H9 (cell line): Measurements from ENCODE around the gene CAVIN4. TPM values are rescaled to one million over a fixed set of nuclear protein-coding genes. Genes with fewer than 3 reads are reported as not detected.

ENCODE experiments used
- DNase-seq: peaks from one replicate; pipeline ENCODE4 v3.0.0-alpha.2; 2017
- H2AFZ ChIP-seq: one replicate; pipeline ENCODE4 v1.6.1; 2013; ENCODE audit warnings: mild to moderate bottlenecking, low read length, control low read depth, moderate library complexity
- H2AK5ac ChIP-seq: 2 replicates; pipeline ENCODE4 v1.6.1; 2013; ENCODE audit warnings: low read length, control low read depth, mixed read lengths; ENCODE audit not compliant: insufficient read length
- H2BK120ac ChIP-seq: one replicate; pipeline ENCODE4 v1.6.1; 2013; ENCODE audit warnings: low read depth, mild to moderate bottlenecking, low read length, control low read depth, inconsistent platforms; ENCODE audit not compliant: poor library complexity, severe bottlenecking
- H2BK12ac ChIP-seq: 2 replicates; pipeline ENCODE4 v1.6.1; 2013; ENCODE audit warnings: low read length, control low read depth, mixed read lengths, low read depth; ENCODE audit not compliant: insufficient read length
- H2BK15ac ChIP-seq: 2 replicates; pipeline ENCODE4 v1.6.1; 2013; ENCODE audit warnings: low read depth, low read length, control low read depth
- H2BK20ac ChIP-seq: one replicate; pipeline ENCODE4 v1.6.1; 2013; ENCODE audit warnings: low read depth, mild to moderate bottlenecking, low read length, control low read depth, inconsistent platforms; ENCODE audit not compliant: poor library complexity, severe bottlenecking
- H2BK5ac ChIP-seq: 2 replicates; pipeline ENCODE4 v1.6.1; 2013; ENCODE audit warnings: low read length, control low read depth, mixed read lengths; ENCODE audit not compliant: insufficient read length
- H3K14ac ChIP-seq: 2 replicates; pipeline ENCODE4 v1.6.1; 2013; ENCODE audit warnings: low read length, control low read depth; ENCODE audit not compliant: insufficient read depth
- H3K18ac ChIP-seq: 2 replicates; pipeline ENCODE4 v1.6.1; 2013; ENCODE audit warnings: low read depth, mild to moderate bottlenecking, mixed read lengths, low read length, control low read depth; ENCODE audit not compliant: insufficient read length
- H3K23ac ChIP-seq: 2 replicates; pipeline ENCODE4 v1.6.1; 2013; ENCODE audit warnings: low read length, control low read depth, mixed read lengths, low read depth; ENCODE audit not compliant: insufficient read length
- H3K23me2 ChIP-seq: 2 replicates; pipeline ENCODE4 v1.6.1; 2013; ENCODE audit warnings: low read depth, mild to moderate bottlenecking, mixed read lengths, low read length, control low read depth; ENCODE audit not compliant: insufficient read length, poor library complexity, severe bottlenecking
- H3K27ac ChIP-seq: 2 replicates; pipeline ENCODE4 v1.5.1; 2013; ENCODE audit warnings: low read length, control low read depth, mixed read lengths, low read depth; ENCODE audit not compliant: insufficient read length
- H3K27me3 ChIP-seq: 2 replicates; pipeline ENCODE4 v1.6.1; 2013; ENCODE audit warnings: low read length, control low read depth, inconsistent platforms; ENCODE audit not compliant: insufficient read depth
- H3K4ac ChIP-seq: 2 replicates; pipeline ENCODE4 v1.6.1; 2013; ENCODE audit warnings: low read depth, mild to moderate bottlenecking, control low read depth, inconsistent platforms, low read length, moderate library complexity
- H3K4me1 ChIP-seq: 2 replicates; pipeline ENCODE4 v1.6.1; 2013; ENCODE audit warnings: low read length, control low read depth, inconsistent platforms; ENCODE audit not compliant: insufficient read depth
- H3K4me2 ChIP-seq: 2 replicates; pipeline ENCODE4 v1.6.1; 2013; ENCODE audit warnings: low read length, control low read depth, mixed read lengths; ENCODE audit not compliant: insufficient read length, insufficient read depth
- H3K56ac ChIP-seq: 2 replicates; pipeline ENCODE4 v1.6.1; 2013; ENCODE audit warnings: low read depth, mild to moderate bottlenecking, mixed read lengths, low read length, control low read depth; ENCODE audit not compliant: insufficient read length
- H3K79me1 ChIP-seq: 2 replicates; pipeline ENCODE4 v1.6.1; 2013; ENCODE audit warnings: low read depth, mild to moderate bottlenecking, moderate library complexity, low read length, control low read depth, inconsistent platforms; ENCODE audit not compliant: insufficient read depth, poor library complexity, severe bottlenecking
- H3K79me2 ChIP-seq: 2 replicates; pipeline ENCODE4 v1.6.1; 2013; ENCODE audit warnings: low read length, control low read depth, inconsistent platforms; ENCODE audit not compliant: insufficient read depth
- H3K9ac ChIP-seq: 2 replicates; pipeline ENCODE4 v1.6.1; 2013; ENCODE audit warnings: low read length, control low read depth, mixed read lengths; ENCODE audit not compliant: insufficient read length; ENCODE audit errors: extremely low read depth
- H3K9me3 ChIP-seq: one replicate; pipeline ENCODE4 v1.6.1; 2013; ENCODE audit warnings: low read depth, low read length, inconsistent platforms; ENCODE audit not compliant: control insufficient read depth
- H3T11ph ChIP-seq: one replicate; pipeline ENCODE4 v1.6.1; 2013; ENCODE audit warnings: mild to moderate bottlenecking, low read length, control low read depth, inconsistent platforms
- H4K20me1 ChIP-seq: one replicate; pipeline ENCODE4 v1.6.1; 2013; ENCODE audit not compliant: control insufficient read depth, insufficient read length, insufficient read depth
- H4K5ac ChIP-seq: 2 replicates; pipeline ENCODE4 v1.6.1; 2013; ENCODE audit warnings: low read depth, mild to moderate bottlenecking, mixed read lengths, low read length, control low read depth; ENCODE audit not compliant: insufficient read length
- H4K8ac ChIP-seq: replicated peaks from 2 replicates; pipeline ENCODE4 v1.6.1; 2013; ENCODE audit warnings: low read length, control low read depth, mixed read lengths, low read depth; ENCODE audit not compliant: insufficient read length
- H4K91ac ChIP-seq: 2 replicates; pipeline ENCODE4 v1.6.1; 2013; ENCODE audit warnings: low read depth, mild to moderate bottlenecking, moderate library complexity, mixed read lengths, low read length, control low read depth; ENCODE audit not compliant: insufficient read length
- H3K27ac Mint-ChIP-seq, 3 experiments: 2 replicates in 2 of 3; 3 replicates in 1 of 3; pipeline ENCODE4 v1.8.0; 2020 to 2021; ENCODE audit warnings: mixed read lengths in 3 of 3, mild to moderate bottlenecking in 1 of 3, moderate library complexity in 1 of 3
- H3K27me3 Mint-ChIP-seq: 2 replicates; pipeline ENCODE4 v1.8.0; 2021; ENCODE audit warnings: low read depth, mild to moderate bottlenecking, moderate library complexity, mixed read lengths
- H3K36me3 Mint-ChIP-seq, 3 experiments: 2 replicates in 2 of 3; 3 replicates in 1 of 3; pipeline ENCODE4 v1.8.0; 2020 to 2021; ENCODE audit warnings: low read depth in 3 of 3, mixed read lengths in 3 of 3; ENCODE audit not compliant: insufficient read depth in 1 of 3
- H3K4me1 Mint-ChIP-seq, 2 experiments: 2 replicates each; pipeline ENCODE4 v1.8.0; 2020; ENCODE audit warnings: mixed read lengths in 2 of 2
- H3K4me3 Mint-ChIP-seq, 2 experiments: 2 replicates in 1 of 2; 3 replicates in 1 of 2; pipeline ENCODE4 v1.8.0; 2020 to 2021; ENCODE audit warnings: mild to moderate bottlenecking in 2 of 2, mixed read lengths in 2 of 2, moderate library complexity in 1 of 2
- H3K9me3 Mint-ChIP-seq, 2 experiments: 2 replicates in 1 of 2; 3 replicates in 1 of 2; pipeline ENCODE4 v1.8.0; 2020; ENCODE audit warnings: mild to moderate bottlenecking in 2 of 2, mixed read lengths in 2 of 2, moderate library complexity in 1 of 2
- WGBS: extraction: QIAGEN DNeasy Blood & Tissue Kit; methylation state at CpG from one replicate; pipeline ENCODE4 v1.1.7; 2013; ENCODE audit warnings: missing lambda C conversion rate, low lambda C conversion rate, mixed read lengths; ENCODE audit not compliant: insufficient read length; ENCODE audit errors: extremely low coverage; 5-methylcytosine and 5-hydroxymethylcytosine counted together
- total RNA-seq: library from RNA; stranded (reverse); gene quantifications from 2 replicates; pipeline ENCODE4 v1.2.1, GENCODE V29; 2021
- TF ChIP-seq, protein P1 (sequence below): fragments of 200-600 bp; sonication (generic); conservative IDR thresholded peaks from 3 replicates; pipeline ENCODE4 v1.8.0; 2021; ENCODE audit warnings: antibody characterized with exemption, mild to moderate bottlenecking

CAVIN4 gene
- total RNA-seq, 1 experiment from 2014 or later: 7.3 TPM

- Histone ChIP-seq H3K23ac (no peak overlapping the region), H2AFZ (no peak overlapping the region), H3K79me2 (no peaks in the 10 kb centered on the region), H4K91ac (no peak overlapping the region), H3K9me3 (no peaks in the 10 kb centered on the region), H4K8ac (no peak overlapping the region), H3K27ac (no peak overlapping the region), H2BK5ac (no peak overlapping the region), H2BK12ac (no peak overlapping the region), H3K4me2 (no peak overlapping the region), H2BK120ac (no peak overlapping the region), H2AK5ac (no peak overlapping the region), H3K23me2 (no peaks in the 10 kb centered on the region), H3K9ac (no peak overlapping the region), H4K5ac (no peak overlapping the region), H2BK15ac (no peak overlapping the region), H3K56ac (no peak overlapping the region), H3K4me1 (0 out of 2 replicates have a peak, but pooled peaks cover 2% of the 10 kb centered on the region), H3K27me3 (no peaks in the 10 kb centered on the region), H3K14ac (no peak overlapping the region), H4K20me1 (no peaks in the 10 kb centered on the region), H3K4ac (no peak overlapping the region), H2BK20ac (no peak overlapping the region), H3T11ph (no peak overlapping the region), H3K79me1 (no peaks in the 10 kb centered on the region), H3K18ac (no peak overlapping the region)
- no CpG with 5 or more reads among the region's 5 CpGs for WGBS
- H3K4me1 Mint-ChIP-seq: peaks cover 12% of the 10 kb centered on the region in 2 experiments
- H3K27ac Mint-ChIP-seq: peak overlapping the region in 1 of 3 experiments; percentile 13; a peak in 2 of 7 replicates
- no peaks in the 10 kb centered on the region; a peak in 1 of 5 replicates for H3K9me3 Mint-ChIP-seq
- H3K27me3 Mint-ChIP-seq: no peaks in the 10 kb centered on the region
- TF ChIP-seq, protein P1, sequence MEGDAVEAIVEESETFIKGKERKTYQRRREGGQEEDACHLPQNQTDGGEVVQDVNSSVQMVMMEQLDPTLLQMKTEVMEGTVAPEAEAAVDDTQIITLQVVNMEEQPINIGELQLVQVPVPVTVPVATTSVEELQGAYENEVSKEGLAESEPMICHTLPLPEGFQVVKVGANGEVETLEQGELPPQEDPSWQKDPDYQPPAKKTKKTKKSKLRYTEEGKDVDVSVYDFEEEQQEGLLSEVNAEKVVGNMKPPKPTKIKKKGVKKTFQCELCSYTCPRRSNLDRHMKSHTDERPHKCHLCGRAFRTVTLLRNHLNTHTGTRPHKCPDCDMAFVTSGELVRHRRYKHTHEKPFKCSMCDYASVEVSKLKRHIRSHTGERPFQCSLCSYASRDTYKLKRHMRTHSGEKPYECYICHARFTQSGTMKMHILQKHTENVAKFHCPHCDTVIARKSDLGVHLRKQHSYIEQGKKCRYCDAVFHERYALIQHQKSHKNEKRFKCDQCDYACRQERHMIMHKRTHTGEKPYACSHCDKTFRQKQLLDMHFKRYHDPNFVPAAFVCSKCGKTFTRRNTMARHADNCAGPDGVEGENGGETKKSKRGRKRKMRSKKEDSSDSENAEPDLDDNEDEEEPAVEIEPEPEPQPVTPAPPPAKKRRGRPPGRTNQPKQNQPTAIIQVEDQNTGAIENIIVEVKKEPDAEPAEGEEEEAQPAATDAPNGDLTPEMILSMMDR: no peak
- H3K4me3 Mint-ChIP-seq: no peak overlapping the region
- no peak for DNase-seq
- H3K36me3 Mint-ChIP-seq: peaks cover 1 to 12% (median 6%) of the 10 kb centered on the region in 3 experiments; a peak in 6 of 7 replicates
Observed at GRCh38 chr9:100591639-100592412, 13.9 kb downstream of the CAVIN4 start.
